OCI-LY7 (cell line): ENCODE measurements around the gene TMCC2. TPM values are rescaled to one million over a fixed set of nuclear protein-coding genes. Genes with fewer than 3 reads are reported as not detected.

Experiments used
- BruUV-seq: library from RNA; stranded (reverse); fragments of 400-500 nt; replicated peaks from 2 replicates; lab custom pipeline; 2021; lab: Mats Ljungman, UMichigan
- CTCF ChIA-PET: fragments of 300-600 bp; sonication (Branson Sonifier 250); formaldehyde crosslinking; loops from one replicate; lab custom pipeline; 2022; ENCODE audit warnings: antibody characterized with exemption; ENCODE audit not compliant: unreplicated experiment; lab: Charles Lee
- POLR2A ChIA-PET: fragments of 300-600 bp; sonication (Branson Sonifier 250); formaldehyde crosslinking; loops from one replicate; lab custom pipeline; 2022; ENCODE audit warnings: antibody characterized with exemption; lab: Charles Lee
- DNase-seq: peaks from one replicate; pipeline ENCODE4 v3.0.0-alpha.2; 2015; ENCODE audit warnings: low spot score
- H2AFZ ChIP-seq: fragments of 200-600 bp; sonication (generic), shearing (Covaris generic); 2 replicates; pipeline ENCODE4 v1.6.1; 2014; ENCODE audit warnings: mild to moderate bottlenecking, antibody characterized with exemption, low read length, moderate library complexity
- H3K27ac ChIP-seq: fragments of 200-600 bp; sonication (generic); 2 replicates; pipeline ENCODE4 v1.5.1; 2014; ENCODE audit warnings: mixed run types, low read depth, mild to moderate bottlenecking, moderate library complexity, low read length, inconsistent platforms; ENCODE audit not compliant: poor library complexity, severe bottlenecking
- H3K36me3 ChIP-seq: fragments of 200-600 bp; sonication (generic); 2 replicates; pipeline ENCODE4 v1.6.1; 2014; ENCODE audit warnings: mild to moderate bottlenecking, antibody characterized with exemption, low read length, moderate library complexity, mixed read lengths; ENCODE audit not compliant: insufficient read depth
- H3K4me1 ChIP-seq: fragments of 200-600 bp; sonication (generic); 2 replicates; pipeline ENCODE4 v1.5.1; 2014; ENCODE audit warnings: mild to moderate bottlenecking, low read length; ENCODE audit not compliant: insufficient read depth, poor library complexity, severe bottlenecking
- H3K4me2 ChIP-seq: fragments of 200-600 bp; sonication (generic); 2 replicates; pipeline ENCODE4 v1.6.1; 2014; ENCODE audit warnings: mild to moderate bottlenecking, low read length
- H3K4me3 ChIP-seq: fragments of 200-600 bp; sonication (generic); 2 replicates; pipeline ENCODE4 v1.5.1; 2014; ENCODE audit warnings: mild to moderate bottlenecking, low read depth, low read length; ENCODE audit not compliant: poor library complexity, severe bottlenecking
- H3K79me2 ChIP-seq: fragments of 200-600 bp; sonication (generic); 2 replicates; pipeline ENCODE4 v1.6.1; 2016; ENCODE audit warnings: low read depth, mild to moderate bottlenecking, low read length, moderate library complexity, mixed read lengths; ENCODE audit not compliant: insufficient read depth
- H3K9me2 ChIP-seq: fragments of 200-600 bp; sonication (generic); 2 replicates; pipeline ENCODE4 v1.6.1; 2016; ENCODE audit warnings: mild to moderate bottlenecking, low read length, mixed read lengths; ENCODE audit not compliant: insufficient read depth
- H3K9me3 ChIP-seq: fragments of 200-600 bp; sonication (generic); 2 replicates; pipeline ENCODE4 v1.6.1; 2014; ENCODE audit warnings: mild to moderate bottlenecking, mixed run types, low read length, mixed read lengths
- H4K20me1 ChIP-seq: fragments of 200-600 bp; sonication (generic); 2 replicates; pipeline ENCODE4 v1.6.1; 2014; ENCODE audit warnings: mild to moderate bottlenecking, antibody characterized with exemption, low read length, moderate library complexity, mixed read lengths; ENCODE audit not compliant: insufficient read depth
- CTCF ChIP-seq: fragments of 200-600 bp; sonication (generic); conservative IDR thresholded peaks from 2 replicates; pipeline ENCODE4 v1.5.1; 2014; ENCODE audit warnings: mild to moderate bottlenecking, antibody characterized with exemption, low read length, moderate library complexity, mixed read lengths
- EZH2phosphoT487 ChIP-seq: fragments of 200-600 bp; sonication (generic); IDR thresholded peaks from 2 replicates; pipeline ENCODE4 v1.6.1; 2018; ENCODE audit warnings: low read depth, borderline replicate concordance, mild to moderate bottlenecking, mixed run types, antibody characterized with exemption, low read length, moderate library complexity, mixed read lengths
- intact Hi-C: fragments of 100-400 bp; cut with micrococcal nuclease; formaldehyde crosslinking; loops from one replicate; pipeline ENCODE4 v1.10.0; 2022; ENCODE audit not compliant: unreplicated experiment
- total RNA-seq, 2 experiments: library from RNA; depleted of rRNA in 1 of 2; stranded (reverse); fragments of >200 nt in 1 of 2; shearing (Covaris generic) in 1 of 2; gene quantifications; 2 replicates each; pipeline ENCODE4 v1.2.3, GENCODE V29; 2014 to 2022

The TMCC2 gene
- total RNA-seq, 2 experiments from 2014 or later, result 5.2 to 7.8 TPM

GRCh38 chr1:205225901-205226765 is 1.6 kb upstream of the TMCC2 start:
- Histone ChIP-seq H4K20me1 (no peaks in the 10 kb centered on the region), H3K4me3 (no peak overlapping the region), H3K4me2 (peak overlapping the region; percentile 93), H3K9me2 (no peaks in the 10 kb centered on the region), H2AFZ (peak overlapping the region; percentile 99; the same call in 1 of the 2 replicates), H3K4me1 (peaks cover 27% of the 10 kb centered on the region), H3K79me2 (no peaks in the 10 kb centered on the region), H3K36me3 (no peaks in the 10 kb centered on the region), H3K27ac (no peak overlapping the region), H3K9me3 (no peaks in the 10 kb centered on the region)
- no TSS peak for BruUV-seq
- intact Hi-C loops, result loop anchor here (5.0 kb wide), 2 partner anchors 46 to 104 kb away; partner anchors contain the start of gene RBBP5
- DNase-seq, result no peak
- ChIA-PET CTCF (interaction anchor here (5.1 kb wide), 1 partner anchor 31 kb away, joined by 48 read pairs; no protein-coding TSS in a partner anchor), POLR2A (interaction anchor here (0.6 to 1.1 kb wide), 2 partner anchors 11 to 102 kb away, joined by 4 read pairs; no protein-coding TSS in a partner anchor)
- no peak for TF ChIP-seq CTCF
- TF ChIP-seq EZH2phosphoT487, result no peak

GRCh38 chr1:205226868-205227583 is 720 bp upstream of the TMCC2 start:
- TF ChIP-seq EZH2phosphoT487, result no peak
- no peak for TF ChIP-seq CTCF
- CTCF ChIA-PET, result interaction anchor here (0.7 to 5.1 kb wide), 2 partner anchors 30 to 53 kb away, joined by 3 to 48 read pairs; no protein-coding TSS in a partner anchor
- DNase-seq, result peak; percentile 35
- Histone ChIP-seq H3K27ac (no peak overlapping the region), H3K9me2 (no peaks in the 10 kb centered on the region), H3K79me2 (no peaks in the 10 kb centered on the region), H3K4me2 (peak overlapping the region; percentile 93), H3K9me3 (no peaks in the 10 kb centered on the region), H3K36me3 (no peaks in the 10 kb centered on the region), H4K20me1 (no peaks in the 10 kb centered on the region), H3K4me3 (peak overlapping the region; percentile 70), H3K4me1 (peaks cover 28% of the 10 kb centered on the region), H2AFZ (peak overlapping the region; percentile 99)
- POLR2A ChIA-PET, result interaction anchor here (0.6 to 1.8 kb wide), 5 partner anchors 12 to 185 kb away, joined by 3 to 8 read pairs (median 4); no protein-coding TSS in a partner anchor
- no TSS peak for BruUV-seq
- intact Hi-C loops, result loop anchor here (5.0 kb wide), 2 partner anchors 45 to 105 kb away; partner anchors contain the start of gene RBBP5
